22Rv1 (cell line): ENCODE data around the gene DDX5.

Experiments
- ZFX ChIP-seq: fragments of 450-650 bp; IDR thresholded peaks from 2 replicates; pipeline ENCODE4 v1.6.1; 2017; ENCODE audit warnings: antibody characterized with exemption, borderline replicate concordance
- TF ChIP-seq, protein P1 (sequence below): fragments of 450-650 bp; IDR thresholded peaks from 2 replicates; pipeline ENCODE4 v1.5.1; 2017; ENCODE audit warnings: mild to moderate bottlenecking

GRCh38 chr17:64494121-64494520 lies 12.0 kb downstream of the DDX5 start:
- TF ChIP-seq, protein P1, sequence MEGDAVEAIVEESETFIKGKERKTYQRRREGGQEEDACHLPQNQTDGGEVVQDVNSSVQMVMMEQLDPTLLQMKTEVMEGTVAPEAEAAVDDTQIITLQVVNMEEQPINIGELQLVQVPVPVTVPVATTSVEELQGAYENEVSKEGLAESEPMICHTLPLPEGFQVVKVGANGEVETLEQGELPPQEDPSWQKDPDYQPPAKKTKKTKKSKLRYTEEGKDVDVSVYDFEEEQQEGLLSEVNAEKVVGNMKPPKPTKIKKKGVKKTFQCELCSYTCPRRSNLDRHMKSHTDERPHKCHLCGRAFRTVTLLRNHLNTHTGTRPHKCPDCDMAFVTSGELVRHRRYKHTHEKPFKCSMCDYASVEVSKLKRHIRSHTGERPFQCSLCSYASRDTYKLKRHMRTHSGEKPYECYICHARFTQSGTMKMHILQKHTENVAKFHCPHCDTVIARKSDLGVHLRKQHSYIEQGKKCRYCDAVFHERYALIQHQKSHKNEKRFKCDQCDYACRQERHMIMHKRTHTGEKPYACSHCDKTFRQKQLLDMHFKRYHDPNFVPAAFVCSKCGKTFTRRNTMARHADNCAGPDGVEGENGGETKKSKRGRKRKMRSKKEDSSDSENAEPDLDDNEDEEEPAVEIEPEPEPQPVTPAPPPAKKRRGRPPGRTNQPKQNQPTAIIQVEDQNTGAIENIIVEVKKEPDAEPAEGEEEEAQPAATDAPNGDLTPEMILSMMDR: no peak
- TF ChIP-seq ZFX: no peak
